Lower leg skin (tissue), 3 donors: ENCODE measurements around the gene YBX3.

Experiments
- POLR2A ChIP-seq, 2 donors: fragments of 450-650 bp; IDR thresholded peaks; one replicate each; pipeline ENCODE4 v1.6.1; 2016 to 2017; ENCODE audit warnings: antibody characterized with exemption in 2 of 2, mild to moderate bottlenecking in 1 of 2, moderate library complexity in 1 of 2
- TF ChIP-seq, protein P1 (sequence below), 3 donors: fragments of 450-650 bp; IDR thresholded peaks; one replicate each; pipeline ENCODE4 v1.5.1; 2016; ENCODE audit warnings: antibody characterized with exemption in 3 of 3, mild to moderate bottlenecking in 3 of 3, moderate library complexity in 2 of 3

DNA sequence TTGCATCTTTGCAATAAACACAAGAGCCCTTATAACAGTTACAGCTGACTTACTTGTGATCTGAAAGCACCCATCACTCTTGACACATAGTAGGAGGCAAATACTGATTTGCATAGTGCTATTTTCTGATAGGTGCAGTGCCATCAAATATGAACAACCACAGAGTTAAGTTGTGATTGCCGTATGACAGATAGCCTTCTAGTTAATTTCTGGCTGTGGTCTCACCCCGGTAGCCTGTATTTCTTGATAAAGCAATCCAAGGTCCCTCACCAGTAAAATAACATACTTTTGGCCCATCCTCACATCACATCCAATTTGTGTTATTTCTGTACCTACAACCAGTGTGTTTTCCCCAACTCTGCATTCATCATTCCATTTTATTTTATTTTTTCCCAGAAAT lies 26.0 kb downstream of the YBX3 start:
- TF ChIP-seq, protein P1, sequence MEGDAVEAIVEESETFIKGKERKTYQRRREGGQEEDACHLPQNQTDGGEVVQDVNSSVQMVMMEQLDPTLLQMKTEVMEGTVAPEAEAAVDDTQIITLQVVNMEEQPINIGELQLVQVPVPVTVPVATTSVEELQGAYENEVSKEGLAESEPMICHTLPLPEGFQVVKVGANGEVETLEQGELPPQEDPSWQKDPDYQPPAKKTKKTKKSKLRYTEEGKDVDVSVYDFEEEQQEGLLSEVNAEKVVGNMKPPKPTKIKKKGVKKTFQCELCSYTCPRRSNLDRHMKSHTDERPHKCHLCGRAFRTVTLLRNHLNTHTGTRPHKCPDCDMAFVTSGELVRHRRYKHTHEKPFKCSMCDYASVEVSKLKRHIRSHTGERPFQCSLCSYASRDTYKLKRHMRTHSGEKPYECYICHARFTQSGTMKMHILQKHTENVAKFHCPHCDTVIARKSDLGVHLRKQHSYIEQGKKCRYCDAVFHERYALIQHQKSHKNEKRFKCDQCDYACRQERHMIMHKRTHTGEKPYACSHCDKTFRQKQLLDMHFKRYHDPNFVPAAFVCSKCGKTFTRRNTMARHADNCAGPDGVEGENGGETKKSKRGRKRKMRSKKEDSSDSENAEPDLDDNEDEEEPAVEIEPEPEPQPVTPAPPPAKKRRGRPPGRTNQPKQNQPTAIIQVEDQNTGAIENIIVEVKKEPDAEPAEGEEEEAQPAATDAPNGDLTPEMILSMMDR (IDR thresholded peaks at IDR 0.05), result no peak
- TF ChIP-seq POLR2A (IDR thresholded peaks at IDR 0.05), result no peak
